Neural cell (in vitro differentiated cells): ENCODE results near the gene GPHB5. TPM values are rescaled to one million over a fixed set of nuclear protein-coding genes. Genes with fewer than 3 reads are reported as not detected.

ENCODE experiments used
- H2AFZ ChIP-seq: fragments of 200-600, 300-800 bp; sonication (generic), shearing (Covaris generic); 2 replicates; pipeline ENCODE4 v1.6.0; 2014; ENCODE audit warnings: low read depth, mild to moderate bottlenecking, antibody characterized with exemption, low read length, moderate library complexity
- H3F3A ChIP-seq: fragments of 200-600 bp; shearing (Covaris generic); 2 replicates; pipeline ENCODE4 v1.6.1; 2016; ENCODE audit warnings: mild to moderate bottlenecking, moderate library complexity, mixed read lengths, antibody characterized with exemption, low read length; ENCODE audit not compliant: insufficient read depth, poor library complexity, severe bottlenecking
- H3K27ac ChIP-seq: fragments of 200-600, 300-800 bp; sonication (generic), shearing (Covaris generic); 2 replicates; pipeline ENCODE4 v1.5.1; 2014; ENCODE audit warnings: mild to moderate bottlenecking, low read length, moderate library complexity
- H3K27me3 ChIP-seq: fragments of 300-800, 200-600 bp; sonication (generic), shearing (Covaris generic); 2 replicates; pipeline ENCODE4 v1.6.0; 2014; ENCODE audit warnings: mild to moderate bottlenecking, low read depth, low read length, moderate library complexity; ENCODE audit not compliant: insufficient read depth
- H3K36me3 ChIP-seq: fragments of 300-800, 200-600 bp; sonication (generic), shearing (Covaris generic); 2 replicates; pipeline ENCODE4 v1.5.1; 2014; ENCODE audit warnings: mild to moderate bottlenecking, antibody characterized with exemption, low read length, moderate library complexity; ENCODE audit not compliant: insufficient read depth
- H3K4me2 ChIP-seq: fragments of 300-800, 200-600 bp; sonication (generic), shearing (Covaris generic); 2 replicates; pipeline ENCODE4 v1.6.0; 2014; ENCODE audit warnings: mild to moderate bottlenecking, low read length
- H3K4me3 ChIP-seq: fragments of 300-800, 200-600 bp; sonication (generic), shearing (Covaris generic); 2 replicates; pipeline ENCODE4 v1.5.1; 2014; ENCODE audit warnings: mild to moderate bottlenecking, low read length, moderate library complexity
- H3K79me2 ChIP-seq: fragments of 200-600 bp; shearing (Covaris generic); replicated peaks from 2 replicates; pipeline ENCODE4 v1.6.0; 2014; ENCODE audit warnings: mild to moderate bottlenecking, low read length, moderate library complexity; ENCODE audit not compliant: insufficient read depth
- H3K9ac ChIP-seq: fragments of 300-800, 200-600 bp; sonication (generic), shearing (Covaris generic); 2 replicates; pipeline ENCODE4 v1.6.1; 2016; ENCODE audit warnings: mild to moderate bottlenecking, low read length, mixed read lengths
- H3K9me2 ChIP-seq: fragments of 200-600 bp; shearing (Covaris generic); 2 replicates; pipeline ENCODE4 v1.6.1; 2016; ENCODE audit warnings: mild to moderate bottlenecking, low read length, mixed read lengths; ENCODE audit not compliant: insufficient read depth
- H3K9me3 ChIP-seq: fragments of 200-600, 300-800 bp; sonication (generic), shearing (Covaris generic); 2 replicates; pipeline ENCODE4 v1.6.1; 2016; ENCODE audit warnings: mild to moderate bottlenecking, mixed run types, low read length, moderate library complexity, mixed read lengths
- H4K20me1 ChIP-seq: fragments of 200-600 bp; shearing (Covaris generic); 2 replicates; pipeline ENCODE4 v1.6.1; 2016; ENCODE audit warnings: mild to moderate bottlenecking, mixed run types; ENCODE audit not compliant: insufficient read depth
- EP300 ChIP-seq: fragments of 450-650 bp; conservative IDR thresholded peaks from 2 replicates; pipeline ENCODE4 v1.6.1; 2014; ENCODE audit warnings: antibody characterized with exemption, mild to moderate bottlenecking, moderate library complexity; ENCODE audit not compliant: poor library complexity, severe bottlenecking
- EZH2 ChIP-seq: fragments of 200-600, 300-800 bp; shearing (Covaris generic), sonication (generic); IDR thresholded peaks from 2 replicates; pipeline ENCODE4 v1.6.1; 2014; ENCODE audit warnings: antibody characterized with exemption, low read length, borderline replicate concordance, mild to moderate bottlenecking; ENCODE audit not compliant: insufficient read depth, poor library complexity, severe bottlenecking
- MXI1 ChIP-seq: fragments of 450-650 bp; conservative IDR thresholded peaks from 2 replicates; pipeline ENCODE4 v1.6.1; 2014; ENCODE audit warnings: antibody characterized with exemption, mild to moderate bottlenecking; ENCODE audit not compliant: poor library complexity, severe bottlenecking
- POLR2AphosphoS5 ChIP-seq: IDR thresholded peaks from 2 replicates; pipeline ENCODE4 v1.6.1; 2012
- RAD21 ChIP-seq: fragments of 450-650 bp; conservative IDR thresholded peaks from 2 replicates; pipeline ENCODE4 v1.6.1; 2014; ENCODE audit warnings: antibody characterized with exemption, mild to moderate bottlenecking, moderate library complexity
- SMC3 ChIP-seq: fragments of 450-650 bp; conservative IDR thresholded peaks from 2 replicates; pipeline ENCODE4 v1.6.1; 2014; ENCODE audit warnings: antibody characterized with exemption, mild to moderate bottlenecking, moderate library complexity; ENCODE audit not compliant: poor library complexity
- TAF1 ChIP-seq: IDR thresholded peaks from 2 replicates; pipeline ENCODE4 v1.6.1; 2012; ENCODE audit warnings: low read depth
- polyA plus RNA-seq: library from polyadenylated mRNA; depleted of rRNA; stranded (reverse); fragments of >200 nt; gene quantifications from 2 replicates; pipeline ENCODE4 v1.2.3, GENCODE V29; 2014
- TF ChIP-seq, protein P1 (sequence below): fragments of 450-650 bp; IDR thresholded peaks from 2 replicates; pipeline ENCODE4 v1.5.1; 2014; ENCODE audit warnings: antibody characterized with exemption, mild to moderate bottlenecking, moderate library complexity; ENCODE audit not compliant: poor library complexity, severe bottlenecking
- TF ChIP-seq, protein P2 (sequence below): IDR thresholded peaks from 2 replicates; pipeline ENCODE4 v1.6.1; 2012; ENCODE audit warnings: borderline replicate concordance

The GPHB5 gene
- polyA plus RNA-seq, 1 donor from 2014 or later: not detected

DNA sequence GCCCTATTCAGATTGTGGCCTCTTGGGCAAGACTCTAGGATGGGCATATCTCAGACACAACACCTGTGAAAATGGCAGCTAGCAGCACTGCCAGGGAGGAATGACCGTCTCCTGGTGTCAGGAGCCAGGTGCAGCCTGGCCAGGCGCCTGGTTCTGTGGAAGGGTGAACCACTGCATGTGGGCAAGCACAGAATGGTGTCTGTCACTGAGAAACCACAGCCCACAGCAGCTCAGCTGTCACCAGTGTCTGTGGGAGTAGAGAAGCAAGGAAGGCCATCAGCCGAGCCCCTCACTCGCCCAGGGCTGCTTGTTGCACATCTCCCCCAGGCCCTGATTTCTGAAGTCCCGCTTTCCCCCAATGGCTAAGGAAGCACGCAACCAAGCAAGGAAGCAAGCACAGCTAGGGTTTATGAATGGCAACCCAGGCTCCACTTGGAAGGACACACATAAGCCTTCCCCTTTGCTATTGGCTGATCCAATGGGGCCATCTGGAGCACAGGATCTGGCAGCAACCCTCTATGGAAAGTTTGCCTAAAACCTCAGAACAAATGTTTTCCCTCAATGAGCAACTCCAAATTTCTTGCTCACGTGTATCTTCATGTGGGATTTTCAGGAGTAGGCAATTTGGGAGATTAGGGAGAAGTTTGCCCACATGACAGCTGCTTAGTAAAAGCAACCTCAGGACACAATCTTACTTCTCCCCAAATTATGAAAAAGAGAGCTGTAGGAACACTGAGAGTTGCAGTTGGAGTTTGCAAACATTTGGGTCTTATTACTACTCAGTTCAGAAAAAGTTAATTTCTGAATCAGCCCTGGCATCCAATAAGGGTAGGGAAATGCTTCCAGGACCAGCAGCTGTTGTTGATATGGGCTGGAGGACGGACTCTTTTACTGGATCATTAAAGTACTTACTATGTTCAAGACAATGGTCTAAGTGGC, 44.7 kb downstream of the GPHB5 start:
- TF ChIP-seq, protein P1, sequence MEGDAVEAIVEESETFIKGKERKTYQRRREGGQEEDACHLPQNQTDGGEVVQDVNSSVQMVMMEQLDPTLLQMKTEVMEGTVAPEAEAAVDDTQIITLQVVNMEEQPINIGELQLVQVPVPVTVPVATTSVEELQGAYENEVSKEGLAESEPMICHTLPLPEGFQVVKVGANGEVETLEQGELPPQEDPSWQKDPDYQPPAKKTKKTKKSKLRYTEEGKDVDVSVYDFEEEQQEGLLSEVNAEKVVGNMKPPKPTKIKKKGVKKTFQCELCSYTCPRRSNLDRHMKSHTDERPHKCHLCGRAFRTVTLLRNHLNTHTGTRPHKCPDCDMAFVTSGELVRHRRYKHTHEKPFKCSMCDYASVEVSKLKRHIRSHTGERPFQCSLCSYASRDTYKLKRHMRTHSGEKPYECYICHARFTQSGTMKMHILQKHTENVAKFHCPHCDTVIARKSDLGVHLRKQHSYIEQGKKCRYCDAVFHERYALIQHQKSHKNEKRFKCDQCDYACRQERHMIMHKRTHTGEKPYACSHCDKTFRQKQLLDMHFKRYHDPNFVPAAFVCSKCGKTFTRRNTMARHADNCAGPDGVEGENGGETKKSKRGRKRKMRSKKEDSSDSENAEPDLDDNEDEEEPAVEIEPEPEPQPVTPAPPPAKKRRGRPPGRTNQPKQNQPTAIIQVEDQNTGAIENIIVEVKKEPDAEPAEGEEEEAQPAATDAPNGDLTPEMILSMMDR: no peak
- TF ChIP-seq EZH2: no peak
- TF ChIP-seq TAF1: no peak
- no peak for TF ChIP-seq SMC3
- TF ChIP-seq, protein P2, sequence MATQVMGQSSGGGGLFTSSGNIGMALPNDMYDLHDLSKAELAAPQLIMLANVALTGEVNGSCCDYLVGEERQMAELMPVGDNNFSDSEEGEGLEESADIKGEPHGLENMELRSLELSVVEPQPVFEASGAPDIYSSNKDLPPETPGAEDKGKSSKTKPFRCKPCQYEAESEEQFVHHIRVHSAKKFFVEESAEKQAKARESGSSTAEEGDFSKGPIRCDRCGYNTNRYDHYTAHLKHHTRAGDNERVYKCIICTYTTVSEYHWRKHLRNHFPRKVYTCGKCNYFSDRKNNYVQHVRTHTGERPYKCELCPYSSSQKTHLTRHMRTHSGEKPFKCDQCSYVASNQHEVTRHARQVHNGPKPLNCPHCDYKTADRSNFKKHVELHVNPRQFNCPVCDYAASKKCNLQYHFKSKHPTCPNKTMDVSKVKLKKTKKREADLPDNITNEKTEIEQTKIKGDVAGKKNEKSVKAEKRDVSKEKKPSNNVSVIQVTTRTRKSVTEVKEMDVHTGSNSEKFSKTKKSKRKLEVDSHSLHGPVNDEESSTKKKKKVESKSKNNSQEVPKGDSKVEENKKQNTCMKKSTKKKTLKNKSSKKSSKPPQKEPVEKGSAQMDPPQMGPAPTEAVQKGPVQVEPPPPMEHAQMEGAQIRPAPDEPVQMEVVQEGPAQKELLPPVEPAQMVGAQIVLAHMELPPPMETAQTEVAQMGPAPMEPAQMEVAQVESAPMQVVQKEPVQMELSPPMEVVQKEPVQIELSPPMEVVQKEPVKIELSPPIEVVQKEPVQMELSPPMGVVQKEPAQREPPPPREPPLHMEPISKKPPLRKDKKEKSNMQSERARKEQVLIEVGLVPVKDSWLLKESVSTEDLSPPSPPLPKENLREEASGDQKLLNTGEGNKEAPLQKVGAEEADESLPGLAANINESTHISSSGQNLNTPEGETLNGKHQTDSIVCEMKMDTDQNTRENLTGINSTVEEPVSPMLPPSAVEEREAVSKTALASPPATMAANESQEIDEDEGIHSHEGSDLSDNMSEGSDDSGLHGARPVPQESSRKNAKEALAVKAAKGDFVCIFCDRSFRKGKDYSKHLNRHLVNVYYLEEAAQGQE: no peak
- TF ChIP-seq EP300: no peak
- H3K4me3 ChIP-seq: no peak overlapping the region
- no peaks in the 10 kb centered on the region for H3K36me3 ChIP-seq
- H3K9me2 ChIP-seq: no peaks in the 10 kb centered on the region
- no peaks in the 10 kb centered on the region for H3K79me2 ChIP-seq
- no peak overlapping the region for H3K9ac ChIP-seq
- no peak overlapping the region for H2AFZ ChIP-seq
- no peak overlapping the region for H3K27ac ChIP-seq
- no peaks in the 10 kb centered on the region for H3F3A ChIP-seq
- H4K20me1 ChIP-seq: no peaks in the 10 kb centered on the region
- H3K9me3 ChIP-seq: no peaks in the 10 kb centered on the region
- H3K27me3 ChIP-seq: no peaks in the 10 kb centered on the region
- no peak overlapping the region for H3K4me2 ChIP-seq

DNA sequence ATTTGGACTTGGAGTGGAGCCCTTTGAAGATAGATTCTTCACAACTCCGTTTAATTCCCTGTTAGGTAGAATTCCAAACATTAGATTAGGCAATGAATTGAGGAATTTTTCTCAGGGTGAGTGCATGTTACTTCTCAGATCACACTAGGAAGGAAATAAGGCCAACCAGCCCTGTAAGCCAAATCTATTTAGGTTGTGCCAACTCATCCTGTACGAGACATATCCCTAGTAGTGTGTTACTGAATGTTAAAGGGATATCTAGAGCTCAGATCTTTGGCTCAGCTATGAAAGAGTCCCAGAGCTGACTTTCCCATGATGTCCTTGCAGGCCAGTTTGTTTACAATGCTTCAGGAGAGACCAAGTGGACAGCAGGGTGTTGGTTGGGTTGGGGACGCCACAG, 45.6 kb downstream of the GPHB5 start:
- Histone ChIP-seq H4K20me1 (no peaks in the 10 kb centered on the region), H3F3A (no peaks in the 10 kb centered on the region), H3K27me3 (no peaks in the 10 kb centered on the region), H3K36me3 (no peaks in the 10 kb centered on the region), H2AFZ (no peak overlapping the region), H3K27ac (no peak overlapping the region), H3K4me3 (no peak overlapping the region), H3K4me2 (no peak overlapping the region), H3K9ac (no peak overlapping the region), H3K9me3 (no peaks in the 10 kb centered on the region), H3K79me2 (no peaks in the 10 kb centered on the region), H3K9me2 (no peaks in the 10 kb centered on the region)
- TF ChIP-seq, protein P1: no peak
- TF ChIP-seq EZH2 (no peak), RAD21 (no peak), TAF1 (no peak), POLR2AphosphoS5 (no peak), EP300 (no peak), SMC3 (no peak), MXI1 (no peak)
- TF ChIP-seq, protein P2: no peak
